GM21528 (cell line): ENCODE results near the gene PDHB.

Source experiments
- ATAC-seq: cut with Tn5 transposase; IDR thresholded peaks from one replicate; pipeline ENCODE4 v1.9.1; 2021; ENCODE audit warnings: mild to moderate bottlenecking, moderate library complexity; ENCODE audit not compliant: unreplicated experiment, low FRiP score

PDHB gene

DNA sequence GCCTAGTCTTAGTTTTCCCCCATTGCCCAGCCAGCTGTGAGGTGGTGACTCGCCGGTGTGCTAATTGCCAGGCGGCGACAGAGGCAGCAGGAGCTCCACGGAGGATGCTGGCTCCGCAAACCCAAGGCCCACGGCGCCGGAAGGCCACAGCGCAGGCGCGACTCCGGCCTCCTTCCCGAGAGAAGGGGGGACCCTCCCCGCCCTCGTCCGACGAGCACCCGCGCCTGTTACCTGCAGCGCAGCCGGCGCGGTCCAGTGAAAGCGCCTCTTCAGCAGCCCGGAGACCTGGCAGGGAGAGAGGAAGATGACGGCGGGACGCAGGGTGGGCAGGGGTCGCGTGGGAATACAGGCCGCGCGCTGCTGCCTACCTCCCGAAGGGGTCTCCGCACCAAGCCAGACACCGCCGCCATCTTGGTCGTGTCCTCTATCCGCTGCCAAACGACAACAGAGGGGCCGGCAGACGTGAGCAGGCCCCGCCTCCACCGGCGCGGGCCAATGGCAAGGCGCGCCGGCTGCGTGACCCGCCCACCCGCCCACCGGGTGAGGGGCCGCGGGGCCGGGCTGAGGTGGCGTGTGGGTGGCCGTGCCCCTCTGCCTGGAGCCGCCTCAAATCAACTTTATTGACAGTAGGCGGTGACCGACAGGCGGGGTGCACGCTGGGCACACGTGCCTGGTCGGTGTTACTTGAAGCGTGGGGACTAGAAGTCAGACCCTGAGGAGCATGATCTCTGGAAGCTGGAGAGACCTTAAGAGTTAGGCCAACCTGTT, at the start of gene PDHB:
TSS of gene PDHB (minus strand) at position 433 of the 768 bp plus-strand sequence. CDS start at position 410, 23 bp downstream.
- ATAC-seq: peak; percentile 94

DNA sequence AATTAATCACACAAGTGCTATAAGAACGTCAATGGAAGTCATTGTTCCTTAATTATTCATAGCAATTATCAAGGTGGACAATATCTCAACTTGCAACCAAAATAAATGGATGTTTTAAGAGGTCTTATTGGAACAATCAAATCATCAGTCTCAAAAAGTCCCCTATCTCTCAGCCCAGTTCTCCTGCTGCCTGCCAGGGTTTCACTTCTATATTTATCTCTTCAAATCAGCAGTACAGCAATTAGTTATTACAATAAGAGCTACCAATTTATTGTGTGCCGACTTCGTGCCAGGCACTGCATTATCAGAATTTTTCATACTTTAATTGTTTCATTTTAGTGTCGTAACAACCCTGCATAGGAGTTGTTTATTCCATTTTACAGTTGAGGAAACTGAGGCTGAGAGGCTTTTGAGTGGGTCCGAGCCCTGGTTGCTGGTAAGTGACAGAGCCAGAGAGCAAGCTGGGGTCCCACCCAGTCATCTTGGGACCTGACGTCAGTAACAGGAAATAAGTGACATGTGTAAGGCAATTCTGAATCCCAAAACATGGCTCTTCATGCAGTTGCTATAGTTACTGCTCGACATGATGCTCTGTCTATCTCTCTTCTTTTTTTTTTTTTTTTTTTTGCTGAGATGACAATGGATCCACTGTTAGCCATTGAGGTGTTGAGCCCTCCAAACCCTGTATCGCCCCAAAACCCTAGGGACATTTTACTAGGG, 49.4 kb upstream of the PDHB start:
- no peak for ATAC-seq

GRCh38 chr3:58480309-58480708, 46.7 kb upstream of the PDHB start:
- ATAC-seq: no peak

DNA sequence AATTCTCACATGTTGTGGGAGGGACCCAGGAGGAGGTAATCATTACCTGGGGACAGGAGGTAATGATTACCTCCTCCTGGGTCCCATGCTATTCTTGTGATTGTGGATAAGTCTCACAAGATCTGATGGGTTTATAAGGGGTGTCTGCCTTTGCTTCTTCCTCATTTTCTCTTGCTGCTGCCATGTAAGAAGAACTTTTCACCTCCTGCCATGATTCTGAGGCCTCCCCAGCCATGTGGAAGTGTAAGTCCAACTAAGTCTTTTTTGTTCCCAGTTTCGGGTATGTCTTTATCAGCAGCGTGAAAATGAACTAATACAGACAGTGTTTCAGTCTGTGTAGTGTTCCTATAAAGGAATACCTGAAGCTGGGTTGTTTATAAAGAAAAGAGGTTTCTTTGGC, 45.1 kb upstream of the PDHB start:
- ATAC-seq: no peak

GRCh38 chr3:58474967-58475578, 41.4 kb upstream of the PDHB start:
- no peak for ATAC-seq

- ATAC-seq: no peak
Observed at GRCh38 chr3:58474348-58474911, 40.8 kb upstream of the PDHB start.

DNA sequence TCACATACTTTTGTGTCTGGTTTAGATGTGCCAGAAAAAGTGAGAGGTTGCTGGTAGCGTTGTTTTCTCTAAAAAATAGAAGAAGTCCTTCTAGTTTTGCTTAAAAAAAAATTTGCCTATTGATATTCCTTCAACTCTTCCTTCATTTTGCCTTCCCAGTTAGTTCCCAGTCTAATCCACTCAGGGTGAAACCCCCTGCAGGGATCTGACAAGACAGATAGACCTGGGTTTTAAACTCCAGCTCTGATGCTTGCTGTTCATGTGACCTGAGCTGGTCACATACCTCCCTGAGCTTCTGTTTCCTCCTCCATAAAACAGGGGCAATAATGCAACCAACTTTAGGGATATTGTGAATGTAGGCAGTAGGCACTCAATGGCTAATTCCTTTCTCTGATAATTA, 39.6 kb upstream of the PDHB start:
- ATAC-seq: no peak

GRCh38 chr3:58471025-58471887, 37.6 kb upstream of the PDHB start:
- no peak for ATAC-seq

- no peak for ATAC-seq
Observed at GRCh38 chr3:58470363-58471024, 36.9 kb upstream of the PDHB start.

- ATAC-seq: no peak
Observed at GRCh38 chr3:58469096-58469495, 35.5 kb upstream of the PDHB start.

GRCh38 chr3:58466899-58467563, 33.4 kb upstream of the PDHB start:
- ATAC-seq: no peak

- ATAC-seq: no peak
Observed at GRCh38 chr3:58464866-58465265, 31.2 kb upstream of the PDHB start.

DNA sequence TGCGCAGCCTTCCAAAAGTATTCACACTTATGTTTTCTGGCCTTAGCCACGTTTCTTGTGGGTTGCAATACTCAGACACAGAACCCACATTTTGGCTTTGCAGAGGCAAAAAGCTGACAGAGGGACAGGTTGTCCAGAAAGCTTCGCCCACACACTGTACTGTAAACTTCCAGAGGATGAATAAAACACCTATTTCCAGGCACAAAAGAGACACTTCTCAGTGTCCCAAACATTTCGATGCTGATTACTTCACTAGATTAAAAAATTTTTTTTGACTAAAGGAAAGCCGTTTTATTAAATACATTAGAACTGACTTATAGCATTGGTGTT, 30.3 kb upstream of the PDHB start:
- no peak for ATAC-seq

DNA sequence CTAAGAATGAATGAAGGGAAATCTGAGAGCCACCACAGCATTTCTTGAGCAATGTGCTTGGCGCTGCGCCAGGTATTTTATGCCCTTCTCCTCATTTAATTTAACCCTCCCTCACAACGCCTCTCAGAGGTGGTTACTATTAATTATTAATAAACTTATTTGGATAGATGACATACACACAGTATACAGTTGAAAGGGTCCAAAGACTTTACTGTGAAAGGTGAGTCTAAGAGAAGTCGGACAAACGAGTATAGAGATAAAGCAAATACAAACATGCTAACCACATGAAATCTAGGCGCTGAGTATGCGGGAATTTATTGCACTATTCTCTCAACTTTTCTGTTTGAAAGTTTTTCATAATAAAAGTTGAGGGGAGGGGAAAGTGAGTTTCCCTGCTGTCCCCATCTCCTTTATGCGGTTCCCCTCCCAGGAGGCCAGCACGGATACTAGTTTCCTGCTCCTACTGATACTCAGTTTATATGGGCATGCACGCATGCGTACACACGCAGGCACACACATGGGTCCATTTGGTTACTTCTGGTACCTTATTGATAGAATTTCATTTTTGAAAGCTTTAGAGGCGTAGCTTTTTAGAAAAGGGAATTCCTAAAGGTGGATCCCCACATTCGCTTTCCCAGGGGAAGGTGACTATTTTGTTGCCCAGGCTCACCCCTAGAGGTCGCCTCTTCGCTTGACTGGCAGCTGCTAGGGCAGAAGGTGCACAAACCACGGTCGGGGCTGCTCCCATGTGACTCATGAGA, 29.7 kb upstream of the PDHB start:
- ATAC-seq: no peak

DNA sequence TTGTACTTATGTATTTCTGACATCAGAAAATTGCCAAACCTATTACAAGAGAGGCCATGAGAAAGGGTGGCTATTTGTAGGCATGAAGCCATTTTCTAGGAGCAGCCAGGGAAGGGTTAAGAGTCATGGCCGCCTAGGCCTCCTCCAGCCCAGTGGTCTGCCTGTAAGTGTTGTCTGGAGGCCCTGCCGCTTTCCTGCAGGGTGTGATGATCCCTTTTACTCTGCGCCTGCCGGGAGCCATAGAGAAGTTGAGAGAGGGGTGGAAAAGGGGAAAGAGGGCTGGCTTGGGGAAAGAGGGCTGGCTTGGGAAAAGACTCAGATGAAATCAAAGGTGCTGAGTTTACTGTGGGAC, 29.2 kb upstream of the PDHB start:
- no peak for ATAC-seq

DNA sequence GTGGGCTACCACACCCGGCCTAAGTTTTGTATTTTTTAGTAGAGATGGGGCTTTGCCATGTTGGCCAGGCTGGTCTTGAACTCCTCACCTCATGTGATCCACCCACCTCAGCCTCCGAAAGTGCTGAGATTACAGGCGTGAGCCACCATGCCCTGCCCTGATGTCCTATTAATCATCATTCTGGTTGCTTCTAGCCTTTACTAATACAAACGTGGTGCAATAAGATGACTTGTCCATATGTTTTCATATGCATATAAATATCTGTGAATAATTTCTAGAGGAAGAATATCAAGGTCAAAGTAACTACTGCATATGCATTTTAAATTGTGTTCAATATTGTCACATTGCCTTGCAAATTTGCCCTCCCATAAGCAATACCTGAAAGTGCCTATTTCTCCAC, 25.5 kb upstream of the PDHB start:
- ATAC-seq: no peak

- ATAC-seq: no peak
Observed at GRCh38 chr3:58452176-58452575, 18.5 kb upstream of the PDHB start.

DNA sequence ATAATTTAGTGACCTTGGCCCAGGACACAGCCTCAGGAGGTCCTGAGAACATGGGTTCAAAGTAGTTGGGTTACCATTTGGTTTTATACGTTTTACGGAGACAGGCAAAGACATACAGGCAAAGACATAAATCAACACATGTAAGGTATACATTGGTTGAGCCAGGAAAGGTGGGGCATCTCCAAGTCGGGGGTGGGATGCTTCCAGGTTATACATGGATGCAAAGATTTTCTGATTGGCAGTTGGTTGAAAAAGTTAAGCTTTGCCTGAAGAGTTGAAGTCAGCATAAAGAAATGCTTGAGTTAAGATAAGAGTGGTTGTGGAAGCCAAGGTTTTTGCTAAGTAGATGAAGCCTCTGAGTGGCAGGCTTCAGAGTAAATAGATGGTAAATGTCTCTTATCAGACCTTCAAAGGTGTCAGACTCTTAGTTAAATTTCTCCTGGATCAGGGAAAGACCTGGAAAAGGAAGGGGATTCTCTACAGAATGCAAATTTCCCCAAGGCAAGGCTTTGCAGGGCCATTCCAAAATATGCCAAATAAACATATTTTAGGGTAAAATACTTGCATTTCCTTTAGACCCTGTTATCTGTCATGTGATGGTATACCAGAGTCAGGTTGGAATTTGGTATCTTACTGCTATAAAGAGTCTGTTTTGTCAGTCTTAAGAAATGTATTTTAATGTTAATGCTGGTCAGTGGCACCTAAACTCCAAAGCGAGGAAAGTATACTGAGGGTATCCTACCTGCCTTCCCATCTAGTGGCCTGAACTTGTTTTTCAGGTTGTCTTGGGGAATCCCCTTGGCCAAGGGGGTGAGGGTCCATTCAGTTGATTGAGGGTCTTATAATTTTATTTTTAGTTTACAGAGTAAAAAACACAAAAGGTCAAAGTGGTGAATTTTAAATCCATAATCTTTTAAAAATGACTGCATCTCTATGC, 8.2 kb upstream of the PDHB start:
- ATAC-seq: no peak
